Neuron (in vitro differentiated cells): ENCODE measurements around the gene SLC9C1.
A peak's percentile ranks its signal among the peaks of the same experiment; 100 is the strongest.

Experiments used
- H2AFZ ChIP-seq: one replicate; pipeline ENCODE4 v1.6.1; 2013; ENCODE audit warnings: low read depth, mild to moderate bottlenecking, inconsistent platforms, low read length, moderate library complexity
- H3K27me3 ChIP-seq: one replicate; pipeline ENCODE4 v1.6.1; 2013; ENCODE audit warnings: low read length; ENCODE audit not compliant: insufficient read depth
- H3K36me3 ChIP-seq: one replicate; pipeline ENCODE4 v1.6.1; 2013; ENCODE audit warnings: low read length; ENCODE audit not compliant: insufficient read depth
- H3K4me1 ChIP-seq: one replicate; pipeline ENCODE4 v1.6.1; 2013; ENCODE audit warnings: low read length; ENCODE audit not compliant: insufficient read depth
- H3K4me3 ChIP-seq: 2 replicates; pipeline ENCODE4 v1.5.1; 2013; ENCODE audit warnings: mild to moderate bottlenecking, low read length, moderate library complexity
- H3K9me3 ChIP-seq: one replicate; pipeline ENCODE4 v1.6.1; 2013; ENCODE audit warnings: low read length

The SLC9C1 gene

GRCh38 chr3:112140584-112140983 lies 153.4 kb downstream of the SLC9C1 start:
- Histone ChIP-seq H3K9me3 (no peaks in the 10 kb centered on the region), H2AFZ (no peak overlapping the region), H3K4me3 (no peak overlapping the region), H3K27me3 (no peaks in the 10 kb centered on the region), H3K36me3 (no peaks in the 10 kb centered on the region), H3K4me1 (peaks cover 8% of the 10 kb centered on the region)

- Histone ChIP-seq H3K27me3 (no peaks in the 10 kb centered on the region), H3K9me3 (no peaks in the 10 kb centered on the region), H3K4me1 (peaks cover 8% of the 10 kb centered on the region), H3K36me3 (no peaks in the 10 kb centered on the region), H2AFZ (peak overlapping the region; percentile 66), H3K4me3 (no peak overlapping the region)
These were observed 155.6 kb downstream of the SLC9C1 start for GRCh38 chr3:112138219-112138969.

GRCh38 chr3:112137781-112138180 lies 156.2 kb downstream of the SLC9C1 start:
- Histone ChIP-seq H3K36me3 (no peaks in the 10 kb centered on the region), H3K4me1 (peaks cover 8% of the 10 kb centered on the region), H2AFZ (peak overlapping the region; percentile 66), H3K4me3 (no peak overlapping the region), H3K27me3 (no peaks in the 10 kb centered on the region), H3K9me3 (no peaks in the 10 kb centered on the region)

DNA sequence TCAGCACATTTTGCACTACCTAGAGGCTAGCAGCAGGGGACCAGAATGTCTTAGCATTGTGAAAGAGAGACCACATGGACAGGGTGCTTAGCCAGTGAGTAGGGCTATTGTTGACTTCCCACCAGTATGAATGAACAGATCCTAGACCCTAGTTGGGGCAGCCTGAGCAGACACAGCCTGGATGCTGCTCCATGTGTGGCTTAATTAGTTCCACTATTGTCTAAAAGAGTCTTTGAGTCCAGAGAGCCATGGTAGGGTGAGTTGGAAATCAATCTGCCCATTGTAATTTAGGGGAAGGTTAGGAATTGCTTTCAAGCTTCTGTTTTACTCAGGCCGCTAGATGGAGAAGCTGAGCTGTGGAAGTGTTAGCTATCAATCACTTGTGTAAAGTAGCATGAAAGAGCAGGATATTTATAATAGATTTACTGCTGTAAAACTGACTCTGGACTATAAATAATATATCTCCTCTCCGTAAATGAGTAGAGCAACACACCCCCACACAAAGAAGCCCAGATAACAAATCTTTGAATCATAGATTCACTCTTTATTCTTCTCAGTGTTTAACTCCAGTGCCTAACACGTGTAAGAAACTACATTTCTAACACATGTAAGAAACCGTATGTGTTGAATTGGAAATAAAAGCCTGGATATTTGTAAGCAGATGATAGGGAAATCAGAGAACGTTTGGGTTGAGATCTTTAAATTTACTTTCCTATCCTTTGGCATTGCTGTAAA lies 156.9 kb downstream of the SLC9C1 start:
- H3K36me3 ChIP-seq = no peaks in the 10 kb centered on the region
- H3K9me3 ChIP-seq = no peaks in the 10 kb centered on the region
- H3K4me1 ChIP-seq = peaks cover 8% of the 10 kb centered on the region
- no peaks in the 10 kb centered on the region for H3K27me3 ChIP-seq
- H2AFZ ChIP-seq = peak overlapping the region; percentile 66
- H3K4me3 ChIP-seq = no peak overlapping the region

- no peak overlapping the region for H3K4me3 ChIP-seq
These were observed 158.0 kb downstream of the SLC9C1 start for GRCh38 chr3:112136046-112136445.

DNA sequence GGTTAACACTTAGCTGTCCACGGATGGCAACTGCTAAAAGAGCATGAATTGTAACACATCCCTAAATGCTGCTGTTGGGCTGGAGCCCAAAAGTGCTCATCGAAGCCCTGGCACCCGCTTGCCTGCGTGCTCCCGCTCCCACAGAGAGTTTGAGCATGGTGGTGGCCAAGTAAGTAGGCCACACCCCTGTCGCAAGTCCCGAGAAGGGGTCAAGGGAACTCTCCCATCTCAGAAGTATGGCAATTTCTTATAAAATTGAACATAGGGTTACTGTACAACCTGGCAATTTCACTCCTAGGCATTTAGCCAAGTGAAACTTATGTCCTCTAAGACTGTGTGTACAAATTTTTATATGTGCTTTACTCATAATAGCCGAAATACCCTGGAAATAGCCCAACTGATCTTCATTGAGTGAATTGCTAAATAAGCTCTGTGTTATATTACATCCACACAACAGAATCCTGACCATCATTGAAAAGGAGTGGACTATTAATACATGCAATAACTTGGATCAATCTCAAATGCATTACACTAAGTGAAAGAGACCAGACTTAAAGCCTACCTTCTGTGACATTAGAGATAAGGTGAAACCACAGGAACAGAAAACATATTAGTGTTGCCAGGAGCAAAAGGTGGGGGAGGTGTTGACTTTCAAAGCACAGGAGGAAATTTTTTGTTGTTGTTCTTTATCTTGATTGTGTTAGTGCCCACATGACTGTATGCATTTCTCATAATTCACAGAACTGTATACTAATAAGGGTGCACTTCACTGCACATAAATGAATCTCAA lies 159.5 kb downstream of the SLC9C1 start:
- no peak overlapping the region for H2AFZ ChIP-seq
- no peaks in the 10 kb centered on the region for H3K27me3 ChIP-seq
- H3K4me1 ChIP-seq = peaks cover 7% of the 10 kb centered on the region
- H3K9me3 ChIP-seq = no peaks in the 10 kb centered on the region
- no peaks in the 10 kb centered on the region for H3K36me3 ChIP-seq
- no peak overlapping the region for H3K4me3 ChIP-seq

More at GRCh38 chr3:112136046-112136445, 158.0 kb downstream of the SLC9C1 start:
- H3K9me3 ChIP-seq = no peaks in the 10 kb centered on the region
- no peaks in the 10 kb centered on the region for H3K27me3 ChIP-seq
- H2AFZ ChIP-seq = no peak overlapping the region
- H3K36me3 ChIP-seq = no peaks in the 10 kb centered on the region
- peaks cover 5% of the 10 kb centered on the region for H3K4me1 ChIP-seq

- Histone ChIP-seq H3K4me3 (no peak overlapping the region), H2AFZ (no peak overlapping the region), H3K9me3 (no peaks in the 10 kb centered on the region), H3K27me3 (no peaks in the 10 kb centered on the region), H3K4me1 (peaks cover 15% of the 10 kb centered on the region), H3K36me3 (no peaks in the 10 kb centered on the region)
These were observed 160.2 kb downstream of the SLC9C1 start for GRCh38 chr3:112133626-112134334.

- Histone ChIP-seq H2AFZ (no peak within 1 kb of the TSS), H3K9me3 (no peaks in the 10 kb centered on the region), H3K4me1 (peaks cover 15% of the 10 kb centered on the region), H3K27me3 (no peaks in the 10 kb centered on the region), H3K36me3 (no peaks in the 10 kb centered on the region), H3K4me3 (no peak within 1 kb of the TSS)
These were observed 161.0 kb downstream of the SLC9C1 start, which contains the start of gene GCSAM for GRCh38 chr3:112132975-112133448. TSS of gene GCSAM (minus strand) at chr3:112133248. CDS start at chr3:112133120, 128 bp downstream.

GRCh38 chr3:112132554-112132953 lies 161.5 kb downstream of the SLC9C1 start:
- no peak overlapping the region for H3K4me3 ChIP-seq
- peaks cover 15% of the 10 kb centered on the region for H3K4me1 ChIP-seq
- no peak overlapping the region for H2AFZ ChIP-seq
- no peaks in the 10 kb centered on the region for H3K36me3 ChIP-seq
- no peaks in the 10 kb centered on the region for H3K27me3 ChIP-seq
- no peaks in the 10 kb centered on the region for H3K9me3 ChIP-seq

GRCh38 chr3:112132088-112132487 lies 161.9 kb downstream of the SLC9C1 start:
- Histone ChIP-seq H3K36me3 (no peaks in the 10 kb centered on the region), H3K4me3 (no peak overlapping the region), H2AFZ (no peak overlapping the region), H3K4me1 (peaks cover 15% of the 10 kb centered on the region), H3K27me3 (no peaks in the 10 kb centered on the region), H3K9me3 (no peaks in the 10 kb centered on the region)

- H3K9me3 ChIP-seq = no peaks in the 10 kb centered on the region
- no peaks in the 10 kb centered on the region for H3K36me3 ChIP-seq
- peaks cover 17% of the 10 kb centered on the region for H3K4me1 ChIP-seq
- H3K27me3 ChIP-seq = no peaks in the 10 kb centered on the region
- H3K4me3 ChIP-seq = no peak overlapping the region
- H2AFZ ChIP-seq = no peak overlapping the region
These were observed 162.9 kb downstream of the SLC9C1 start for GRCh38 chr3:112131111-112131510.

DNA sequence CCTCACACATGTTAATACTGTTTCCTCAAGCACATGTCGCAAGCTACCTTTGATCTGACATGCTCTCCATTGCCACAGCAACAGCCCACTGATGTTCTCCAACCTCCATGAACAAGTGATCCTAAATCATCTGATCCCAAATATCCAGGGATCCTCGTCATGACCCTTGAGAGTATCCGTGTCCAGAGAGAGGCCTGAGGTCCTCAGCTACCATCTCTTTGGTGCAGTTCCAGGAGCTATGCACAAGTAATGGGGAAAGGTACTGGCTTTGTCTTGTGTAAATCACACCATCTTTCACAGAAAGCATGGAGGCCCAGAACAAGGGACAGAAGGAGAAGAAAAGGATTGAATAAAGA lies 163.4 kb downstream of the SLC9C1 start:
- Histone ChIP-seq H3K36me3 (no peaks in the 10 kb centered on the region), H3K4me1 (peaks cover 17% of the 10 kb centered on the region), H3K27me3 (no peaks in the 10 kb centered on the region), H2AFZ (no peak overlapping the region), H3K9me3 (no peaks in the 10 kb centered on the region), H3K4me3 (no peak overlapping the region)
